SU-DHL-6 (cell line): ENCODE data around the gene MYOM3.

Experiments used
- CTCF ChIP-seq: fragments of 200-600 bp; sonication (generic); IDR thresholded peaks from one replicate; pipeline ENCODE4 v1.5.1; 2017; ENCODE audit warnings: antibody characterized with exemption, mild to moderate bottlenecking, low read length, moderate library complexity; ENCODE audit not compliant: insufficient read depth, poor library complexity, severe bottlenecking
- EZH2phosphoT487 ChIP-seq: fragments of 200-600 bp; sonication (generic), shearing (Covaris generic); conservative IDR thresholded peaks from 2 replicates; pipeline ENCODE4 v1.6.1; 2018; ENCODE audit warnings: mild to moderate bottlenecking, antibody characterized with exemption, low read length, moderate library complexity, mixed read lengths

GRCh38 chr1:24089743-24090555 is 22.0 kb downstream of the MYOM3 start:
- TF ChIP-seq CTCF (no peak), EZH2phosphoT487 (no peak)
